HK-2 (cell line): ENCODE results near the gene GINS1.

ENCODE experiments used
- DNase-seq: peaks from one replicate; pipeline ENCODE4 v3.0.0-alpha.2; 2018; ENCODE audit not compliant: unreplicated experiment

GINS1 gene

DNA sequence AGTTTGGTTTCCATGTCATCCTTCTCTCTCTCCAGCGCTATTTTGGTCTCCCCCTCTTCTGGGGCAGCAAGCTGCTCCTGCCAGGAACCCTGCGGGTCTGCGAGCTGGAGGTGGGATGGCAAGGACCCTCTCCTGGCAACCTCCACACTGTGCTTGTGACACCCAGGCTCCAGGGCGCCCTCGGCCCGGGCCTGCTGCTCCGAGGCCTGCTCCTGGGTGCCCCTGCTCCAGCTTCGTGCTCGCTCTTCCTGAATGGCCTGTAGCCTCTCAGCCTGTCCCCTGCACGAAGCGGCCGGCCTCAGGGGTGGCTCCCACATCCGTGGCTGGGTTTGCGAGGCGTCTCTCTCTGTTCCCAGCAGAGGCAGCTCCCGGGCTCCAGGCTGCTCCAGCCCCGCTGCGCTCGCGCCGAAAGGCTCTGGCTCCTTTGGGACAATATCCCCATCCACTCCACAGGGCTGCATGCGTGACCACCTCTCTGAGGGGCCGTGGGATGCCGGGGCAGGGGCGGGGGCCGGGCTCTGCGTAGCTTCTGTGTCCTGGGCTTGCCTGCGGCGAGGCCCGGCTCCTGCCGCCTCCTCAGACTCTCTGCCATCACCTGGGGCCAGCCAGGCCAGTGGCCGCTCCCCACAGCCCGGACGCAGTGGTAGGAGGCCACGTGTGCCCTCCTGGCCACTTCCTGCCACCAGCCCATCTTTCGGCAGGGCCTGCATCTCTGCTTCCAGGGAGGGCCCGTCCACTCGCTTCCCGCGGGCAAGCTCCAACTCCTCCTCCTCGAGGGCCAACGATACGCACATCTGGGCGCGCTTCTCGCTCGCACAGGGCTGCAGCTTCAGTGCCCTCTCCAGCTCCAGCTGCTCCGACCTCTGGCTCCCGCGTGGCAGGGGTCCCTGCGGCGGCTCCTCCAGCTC is 68.9 kb downstream of the GINS1 start:
- DNase-seq: no peak

DNA sequence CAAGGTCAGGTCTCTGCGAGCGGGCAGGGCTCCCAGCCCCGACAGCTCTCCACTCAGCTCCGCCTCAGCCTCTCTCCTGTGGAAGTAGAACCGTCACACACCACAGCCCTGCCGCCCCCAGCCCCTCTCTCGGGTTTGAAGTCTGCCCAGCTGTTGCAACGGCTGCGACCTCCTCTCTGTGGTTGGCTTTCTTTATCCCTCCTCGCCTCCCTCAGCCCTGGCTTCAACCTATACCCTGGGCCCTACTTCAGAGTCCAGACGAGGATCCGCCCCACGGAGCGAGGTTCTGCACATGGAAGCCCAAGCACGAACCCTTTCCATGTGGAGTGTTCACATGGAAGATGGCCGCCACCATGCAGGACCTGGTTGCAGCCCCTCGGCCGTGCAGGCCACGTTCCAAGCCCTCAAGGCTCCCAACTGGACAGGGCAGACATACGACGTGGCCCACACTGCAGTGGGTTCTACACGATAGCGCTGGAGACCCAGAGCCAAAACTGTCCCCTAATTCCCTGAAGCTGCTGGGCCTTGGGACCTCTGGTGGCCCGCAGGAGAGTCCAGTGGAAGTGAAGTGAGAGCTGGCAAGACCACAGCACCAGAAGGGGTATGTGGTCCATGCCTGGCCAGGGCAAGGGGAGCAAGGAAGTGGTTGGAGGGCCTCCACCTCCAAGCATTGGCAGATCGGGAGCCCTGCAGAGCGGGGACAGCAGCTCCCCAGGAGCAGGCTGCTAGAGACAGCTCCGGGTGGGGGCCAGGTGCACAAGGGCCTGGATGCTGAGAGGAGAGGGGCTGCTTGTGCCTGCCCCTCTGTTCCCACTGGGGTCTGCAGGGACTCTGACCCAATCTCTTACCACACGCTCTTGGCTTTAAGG is 69.8 kb downstream of the GINS1 start:
- no peak for DNase-seq

DNA sequence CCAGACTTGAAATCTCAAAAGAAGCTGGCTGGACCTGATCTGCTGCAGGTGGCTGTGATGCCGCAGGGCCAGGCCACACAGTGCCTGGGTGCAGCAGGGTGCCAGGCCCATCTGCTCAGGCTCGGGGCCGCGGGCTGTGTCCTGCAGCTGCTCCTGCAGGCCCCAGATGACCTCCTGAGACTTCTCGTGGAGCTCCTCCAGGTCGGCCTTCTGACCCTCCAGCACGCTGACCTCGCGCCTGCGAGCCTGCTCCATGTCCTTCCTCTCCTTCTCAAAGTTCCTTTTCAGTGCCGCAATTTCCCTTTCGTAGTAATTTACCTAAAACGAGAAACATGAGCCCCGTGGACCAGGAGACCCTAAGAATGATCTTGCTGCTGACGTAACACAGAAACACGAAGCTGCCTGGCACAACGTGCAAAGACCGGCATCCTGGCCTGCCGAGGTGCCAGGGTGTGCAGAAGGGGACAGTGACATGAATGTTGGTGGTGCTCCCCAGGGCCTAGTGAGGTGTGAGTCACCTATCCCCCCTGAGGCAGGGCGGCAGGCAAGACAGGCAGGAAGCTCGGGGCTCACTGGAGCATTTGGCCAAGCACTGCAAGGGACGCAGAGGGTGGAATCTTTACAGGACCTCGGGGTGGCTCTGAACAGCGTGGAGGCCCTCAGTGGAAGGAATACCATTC is 71.6 kb downstream of the GINS1 start:
- no peak for DNase-seq

DNA sequence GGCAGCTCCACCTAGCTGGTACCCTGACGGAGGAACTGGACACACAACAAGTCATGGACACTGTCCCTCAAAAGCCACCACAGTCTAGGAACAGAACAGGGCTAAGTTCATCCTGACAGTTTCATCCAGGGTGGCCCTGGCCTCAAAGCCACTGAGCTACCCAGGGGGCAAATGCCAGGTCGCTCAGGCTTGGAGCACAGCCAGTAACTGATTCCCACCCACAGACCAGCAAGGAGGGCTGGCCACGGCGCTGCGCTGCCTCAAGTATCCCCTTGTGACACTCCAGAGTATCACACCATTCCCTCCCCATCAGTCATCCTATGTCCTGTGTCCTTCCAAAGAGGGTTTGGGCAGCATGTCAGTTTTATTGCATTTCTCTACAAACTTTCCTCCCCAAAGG is 72.2 kb downstream of the GINS1 start:
- DNase-seq: no peak

DNA sequence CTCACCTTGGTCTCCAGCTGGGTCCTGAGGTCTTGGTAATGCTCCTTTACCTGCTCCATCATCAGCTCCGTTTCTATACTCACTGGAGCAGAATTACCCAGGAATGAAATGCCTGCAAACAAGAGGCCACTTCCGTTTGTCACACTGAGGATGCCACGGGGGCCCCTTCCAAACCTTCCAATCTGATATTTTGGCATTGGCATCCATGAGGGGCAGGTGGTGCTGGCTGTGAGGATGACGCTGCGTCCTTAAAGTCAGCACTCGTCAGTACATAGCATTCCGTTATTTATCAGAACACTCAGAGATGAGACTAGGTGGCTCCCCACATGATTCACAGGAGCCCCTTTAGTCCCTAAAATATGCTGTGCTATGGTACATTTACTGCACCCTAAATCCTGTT is 72.7 kb downstream of the GINS1 start:
- no peak for DNase-seq

DNA sequence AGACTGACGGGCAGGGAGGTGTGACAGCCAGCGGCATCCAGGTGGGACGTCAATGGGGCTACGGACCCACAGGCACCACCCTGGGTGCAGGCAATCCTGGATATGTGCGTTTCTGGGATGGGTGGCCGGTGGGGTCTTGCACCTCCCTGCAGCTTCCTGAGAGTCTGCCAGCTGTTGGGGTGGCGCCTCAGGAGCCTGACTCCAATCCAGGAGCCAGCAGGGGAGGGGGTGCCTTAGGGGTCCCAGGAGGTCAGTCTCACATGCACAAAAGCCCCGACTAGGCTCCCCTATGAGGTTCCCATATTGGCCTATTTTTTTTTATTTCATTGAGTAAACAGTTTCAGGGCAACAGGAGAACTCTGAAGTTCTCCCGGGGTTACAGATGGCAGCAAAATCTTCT is 73.3 kb downstream of the GINS1 start:
- no peak for DNase-seq

DNA sequence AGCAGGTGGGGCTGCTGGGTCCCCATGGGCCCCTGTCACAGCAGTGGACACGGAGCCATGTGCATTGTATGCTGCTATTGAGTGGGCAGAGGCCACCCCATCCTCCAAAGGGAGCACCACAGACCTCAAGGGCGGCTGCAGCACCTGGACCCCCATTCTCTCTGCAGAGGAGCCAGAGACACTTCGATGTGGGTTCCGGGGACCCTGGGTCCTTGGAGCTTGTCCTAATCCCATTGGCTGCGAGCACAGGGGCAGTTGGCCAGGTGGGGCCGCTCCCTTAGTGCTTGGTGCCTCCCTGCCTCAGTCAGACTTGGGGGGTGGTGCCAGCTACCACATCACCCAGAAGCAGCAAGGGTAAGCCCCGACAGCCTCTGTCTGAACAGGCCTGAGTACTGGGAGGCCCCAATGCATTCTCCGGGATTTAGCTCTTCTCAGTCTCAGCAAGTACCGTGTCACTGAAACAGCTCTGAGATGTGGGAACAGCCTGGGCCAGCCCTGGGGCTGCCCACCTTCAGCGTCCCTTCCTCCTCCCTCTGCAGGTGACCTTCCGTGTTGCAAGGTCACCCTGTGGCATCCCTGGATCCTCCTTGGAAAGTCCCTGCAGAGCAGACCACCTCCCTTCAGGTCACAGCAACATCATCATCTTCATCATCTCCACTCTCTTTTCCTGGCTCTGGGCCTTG is 73.9 kb downstream of the GINS1 start:
- no peak for DNase-seq

DNA sequence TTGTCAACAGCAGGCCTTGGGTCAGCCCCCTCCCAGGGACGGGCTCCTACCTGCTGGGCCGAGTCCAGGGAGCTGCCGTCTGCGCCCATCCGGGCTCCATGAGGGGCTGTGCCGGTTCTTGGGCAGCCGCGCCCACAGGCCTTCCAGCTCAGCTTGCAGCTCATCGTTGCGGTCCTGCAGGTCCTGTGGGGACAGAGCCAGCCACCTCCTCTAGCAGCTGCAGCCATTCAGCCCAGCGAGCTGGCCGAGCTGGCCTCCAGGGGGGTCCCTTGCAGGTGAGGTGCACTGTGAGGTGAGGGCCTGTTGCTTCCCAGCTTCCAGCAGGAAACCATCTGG is 74.4 kb downstream of the GINS1 start:
- no peak for DNase-seq

DNA sequence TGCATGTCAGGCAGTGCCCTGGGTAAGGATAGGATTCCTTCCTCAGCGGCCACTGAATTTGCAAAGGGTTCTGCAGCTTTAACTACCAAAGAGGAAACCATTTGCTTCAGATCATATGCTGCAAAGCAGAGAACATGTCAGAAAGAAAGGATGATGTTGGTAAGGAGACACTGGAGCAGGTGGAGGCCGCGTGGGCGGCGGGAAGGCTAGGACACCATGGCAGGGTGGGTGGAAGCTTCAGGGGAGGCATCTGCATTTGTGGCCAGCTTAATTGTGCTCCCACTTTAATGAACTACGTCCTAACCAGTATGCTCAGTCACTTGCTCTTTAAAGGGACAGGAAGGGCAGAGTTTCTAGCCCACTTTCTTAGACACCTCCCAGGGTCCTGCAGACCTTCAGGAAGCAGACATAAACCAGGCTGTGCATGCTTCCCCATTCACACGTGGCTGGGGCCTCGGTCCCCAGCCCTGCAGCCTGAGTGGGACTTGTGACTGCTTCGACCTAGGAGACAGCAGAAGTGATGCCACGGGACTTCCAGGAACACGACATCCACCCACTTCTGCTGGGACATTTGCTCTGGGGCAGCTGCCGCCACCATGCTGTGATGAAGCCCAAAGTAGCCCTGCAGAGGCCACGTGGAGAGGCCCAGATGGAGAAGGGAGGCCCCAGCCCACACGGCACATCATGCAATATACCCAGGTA is 76.1 kb downstream of the GINS1 start:
- no peak for DNase-seq

DNA sequence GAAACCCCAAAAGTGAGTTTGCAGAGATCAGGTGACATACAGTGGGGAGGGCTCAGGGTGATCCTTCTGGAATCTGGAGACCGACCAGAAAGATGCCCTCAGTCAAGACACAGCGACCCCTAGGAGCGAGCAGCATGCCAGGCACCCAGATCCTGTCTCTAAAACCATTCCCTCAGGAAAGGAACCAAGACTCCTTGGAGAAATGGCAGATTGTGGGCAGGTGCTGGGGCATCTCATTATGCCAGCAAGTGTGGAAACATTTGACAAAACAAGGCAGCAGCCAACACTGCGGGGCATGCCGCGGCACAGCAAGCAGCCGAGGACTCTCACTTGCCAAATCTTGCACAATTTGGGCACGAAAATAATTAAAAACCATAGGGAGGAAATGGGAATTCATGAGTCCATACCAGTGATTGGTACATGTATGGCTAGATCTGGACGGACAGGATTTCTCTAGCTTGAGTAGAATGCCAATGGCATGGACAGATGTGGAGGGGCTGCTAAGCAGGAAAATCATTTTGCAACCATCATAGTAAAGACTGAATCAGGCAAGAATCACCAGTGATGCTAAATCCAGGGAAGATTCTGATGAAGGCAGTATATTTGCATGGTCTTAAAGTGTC is 76.9 kb downstream of the GINS1 start:
- DNase-seq: no peak

DNA sequence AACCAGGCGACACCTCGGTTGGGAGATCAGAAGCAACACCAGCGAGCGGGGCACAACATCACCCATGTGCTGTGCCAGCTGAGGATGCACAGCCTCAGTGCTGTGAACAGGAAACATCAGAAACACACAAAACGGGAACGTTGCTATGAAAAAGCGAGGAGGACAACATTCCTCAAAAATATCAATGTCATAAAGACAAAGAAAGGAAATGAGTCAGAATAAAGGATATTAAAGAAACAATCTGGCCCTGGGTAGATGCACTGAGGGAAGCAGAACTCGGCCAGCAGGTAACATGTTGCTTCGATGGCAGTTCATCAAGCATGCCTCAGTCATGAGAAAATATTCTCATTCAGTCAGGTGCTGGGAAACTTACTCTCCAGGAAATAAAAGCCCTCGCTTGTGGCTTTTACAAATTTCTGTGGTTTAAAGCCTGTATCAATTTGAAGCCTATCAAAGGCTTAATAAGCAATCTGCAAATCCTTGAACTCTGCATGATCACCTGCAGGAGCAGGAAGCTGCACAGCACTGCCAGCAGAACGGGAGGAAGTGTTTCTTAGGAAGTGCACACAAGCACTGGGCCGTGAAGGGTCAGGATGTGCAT is 77.5 kb downstream of the GINS1 start:
- DNase-seq: no peak

DNA sequence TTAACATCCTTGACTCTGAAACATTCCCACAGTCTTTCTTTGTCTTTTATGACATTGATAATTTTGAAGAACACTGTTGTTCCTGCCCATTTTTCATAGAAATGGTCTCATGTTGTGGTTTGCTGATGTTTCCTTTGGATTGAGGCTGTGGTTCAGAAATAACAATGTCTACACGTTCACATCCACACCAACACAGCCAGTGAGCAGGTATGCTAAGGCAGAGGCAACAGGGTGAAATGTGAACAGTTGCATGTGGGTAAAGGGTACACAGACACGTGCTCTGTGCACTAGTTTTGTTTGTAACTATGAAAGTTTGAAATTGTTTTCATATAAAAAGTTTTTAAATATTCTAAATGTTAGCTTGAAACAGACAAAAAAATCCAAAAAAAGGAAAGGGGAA is 78.4 kb downstream of the GINS1 start:
- DNase-seq: no peak

DNA sequence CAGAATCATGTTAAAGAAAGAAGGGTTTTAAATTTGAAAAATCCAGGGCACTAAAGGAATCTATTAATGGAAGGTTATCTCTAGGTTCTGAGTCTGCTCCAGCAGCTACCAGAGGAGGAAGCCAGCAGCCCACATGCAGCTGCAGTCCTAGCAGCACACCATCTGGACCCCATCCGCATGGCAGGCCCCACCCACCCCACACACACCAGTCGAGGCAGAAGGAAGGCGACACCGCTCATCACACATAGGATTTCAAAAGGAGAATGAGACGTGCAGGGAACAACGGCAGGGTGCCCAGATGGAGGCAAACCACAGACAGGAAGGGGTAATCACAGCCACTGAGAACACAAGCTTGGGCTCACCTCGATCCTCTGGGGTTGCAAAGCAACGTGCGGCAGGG is 78.9 kb downstream of the GINS1 start:
- no peak for DNase-seq

DNA sequence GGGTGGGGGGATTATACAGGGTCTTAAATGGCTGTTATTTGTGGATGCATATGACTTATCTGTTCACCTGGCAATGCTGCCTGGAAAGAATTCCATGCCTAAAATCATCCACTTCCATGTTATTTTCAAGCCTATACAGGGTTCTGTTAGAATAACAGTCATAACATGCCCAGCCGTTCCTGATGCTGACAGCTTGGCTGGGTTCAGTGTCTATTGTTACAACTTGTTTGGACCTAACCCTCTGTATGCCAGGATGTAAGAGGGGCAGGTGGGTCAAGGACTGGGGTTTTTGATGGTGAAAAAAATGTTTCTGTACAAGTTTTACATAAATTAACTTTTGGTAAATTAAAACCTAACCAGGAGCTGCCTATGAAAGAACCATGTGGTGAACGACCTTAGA is 79.8 kb downstream of the GINS1 start:
- DNase-seq: no peak

DNA sequence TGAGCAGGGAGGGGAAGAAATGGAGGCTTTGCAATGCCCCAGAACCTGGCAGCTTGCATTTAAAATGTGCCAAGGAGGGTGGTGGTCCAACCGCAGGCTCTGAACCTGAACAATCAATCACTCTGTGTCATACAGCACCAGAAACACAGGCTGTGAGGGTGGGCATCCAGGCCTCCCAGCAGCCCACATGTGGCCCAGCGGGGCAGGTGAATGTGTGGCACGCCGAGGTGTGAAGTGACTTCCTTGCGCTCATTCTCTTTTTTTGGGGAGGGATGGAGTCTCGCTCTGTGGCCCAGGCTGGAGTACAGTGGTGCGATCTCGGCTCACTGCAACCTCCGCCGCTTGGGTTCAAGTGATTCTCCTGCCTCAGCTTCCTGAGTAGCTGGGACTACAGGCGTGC is 80.5 kb downstream of the GINS1 start:
- no peak for DNase-seq

DNA sequence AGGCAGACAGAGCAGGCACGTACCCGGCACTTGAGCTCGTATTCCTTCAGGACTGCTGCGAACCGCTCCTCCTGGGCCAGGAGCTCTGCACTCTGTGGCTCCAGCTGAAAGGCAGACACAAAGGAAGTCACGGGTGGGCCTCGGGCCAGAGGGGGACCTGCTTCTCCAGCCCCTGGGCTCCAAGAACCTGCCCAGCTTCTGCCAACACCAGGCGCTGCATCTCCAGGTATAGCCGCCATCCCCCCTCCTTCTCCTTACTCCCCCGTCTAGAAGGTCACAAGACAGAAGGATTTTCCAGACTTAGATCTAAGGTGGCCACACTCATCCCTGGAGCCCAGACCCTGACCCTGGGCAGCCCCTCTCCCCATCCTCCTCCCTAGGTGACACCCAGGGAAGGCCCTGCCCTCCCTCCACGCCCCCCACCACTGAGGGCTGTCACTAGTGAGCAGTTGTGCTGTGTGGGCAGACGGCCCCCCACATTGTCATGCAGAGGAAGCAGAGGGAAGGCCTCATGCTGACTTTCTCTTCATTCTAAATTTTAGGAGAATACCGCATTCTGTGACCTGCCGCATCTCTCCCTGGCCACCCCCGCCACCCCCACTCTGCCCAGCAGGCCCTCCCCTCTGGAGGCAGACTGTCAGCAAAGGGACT is 81.9 kb downstream of the GINS1 start:
- DNase-seq: no peak

DNA sequence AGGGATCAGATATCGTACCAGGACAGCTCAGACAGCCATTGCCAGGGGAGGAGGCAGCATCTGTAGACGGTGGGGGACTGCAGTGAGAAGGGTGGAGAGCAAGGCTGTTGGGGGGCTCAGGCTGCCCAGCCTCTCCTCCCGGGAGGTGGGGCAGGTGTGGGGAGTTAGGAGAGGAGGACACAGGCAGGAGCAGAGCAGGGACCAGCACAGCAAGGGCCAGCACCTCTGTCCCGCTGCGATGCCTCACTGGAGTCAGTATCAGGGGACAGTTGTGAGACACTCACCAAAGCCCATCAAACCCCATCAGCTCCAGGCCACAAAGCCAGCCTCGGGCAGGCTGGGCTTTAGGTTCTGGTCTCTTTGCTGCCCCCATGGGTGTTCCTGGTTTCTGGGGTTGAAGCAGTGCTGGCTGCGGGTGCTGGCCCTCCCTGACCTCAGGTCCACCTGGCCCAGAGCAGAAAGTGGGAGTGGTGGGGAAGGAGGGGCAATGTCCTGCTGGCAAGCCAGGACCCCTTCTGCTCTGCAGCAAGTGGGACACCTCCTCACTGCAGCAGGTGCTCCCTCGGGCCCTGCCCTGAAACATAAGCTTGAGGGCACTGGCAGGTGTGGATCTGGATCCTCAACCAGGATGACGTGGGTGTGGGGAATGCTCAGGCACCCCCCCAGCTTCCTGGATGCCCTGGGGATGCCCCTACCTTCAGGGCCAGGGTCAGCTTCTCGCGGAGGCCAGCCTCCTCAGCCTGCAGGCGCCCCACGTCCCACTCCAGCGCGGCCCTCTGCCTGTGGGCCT is 83.4 kb downstream of the GINS1 start:
- no peak for DNase-seq

DNA sequence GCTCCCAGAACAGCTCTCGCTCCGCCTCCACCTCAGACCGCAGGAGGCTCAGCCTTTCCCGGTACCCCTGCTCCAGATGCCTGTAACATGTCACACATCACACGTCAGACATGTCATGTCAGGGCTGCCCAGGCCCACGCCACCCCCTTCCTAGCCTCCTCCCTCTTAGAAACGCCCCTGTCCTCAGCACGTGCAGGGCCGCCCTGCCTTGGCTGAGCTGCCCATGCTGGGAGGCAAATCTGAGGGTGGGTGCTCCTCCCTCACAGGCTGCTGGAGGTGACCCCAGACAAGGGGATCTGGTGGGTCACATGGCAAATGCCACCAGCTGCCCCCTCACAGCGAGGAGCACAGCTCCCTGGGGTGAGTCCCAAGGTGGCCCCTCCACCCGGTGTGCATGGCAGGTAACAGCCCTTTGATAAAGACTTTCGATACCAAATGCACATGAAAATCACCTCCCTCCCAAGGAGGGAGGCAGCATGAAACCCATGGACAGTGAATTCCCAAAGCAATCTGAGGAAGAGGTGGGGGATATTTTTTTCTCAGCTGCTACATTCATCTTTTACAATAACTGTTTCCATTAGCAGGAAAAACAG is 84.1 kb downstream of the GINS1 start:
- DNase-seq: no peak

DNA sequence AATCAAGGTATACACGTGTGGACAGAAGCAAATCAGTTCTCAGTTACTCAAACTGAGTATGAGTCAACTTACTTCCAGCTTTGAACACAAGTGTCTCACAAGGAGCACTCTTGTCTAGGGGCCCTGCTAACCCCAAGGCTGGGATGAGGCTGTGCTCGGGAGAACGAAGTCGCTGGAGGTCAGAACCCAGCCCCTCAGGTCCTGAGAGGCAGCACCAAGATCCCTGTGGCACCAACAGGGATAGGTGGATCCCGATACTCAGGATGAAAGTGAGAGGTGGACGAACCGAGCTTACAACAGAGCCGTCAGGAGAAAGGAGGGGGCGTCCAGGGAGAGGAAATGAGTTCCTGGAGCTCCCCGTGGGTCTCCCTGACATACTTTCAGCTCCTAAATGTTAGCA is 85.7 kb downstream of the GINS1 start:
- no peak for DNase-seq
